ENCODE measurements around the gene RMDN3.

The RMDN3 gene

GRCh38 chr15:40787991-40788390, 32.9 kb upstream of the RMDN3 start:
- H3K27me3 ChIP-seq (ENCODE audit: control insufficient read depth in 1 of 2, insufficient read depth in 2 of 2, low read length in 2 of 2) = no peaks in the 10 kb centered on the region
- no peaks in the 10 kb centered on the region for H3K9me3 ChIP-seq (ENCODE audit: low read length)
- H3K36me3 ChIP-seq (ENCODE audit: insufficient read depth, low read length) = no peaks in the 10 kb centered on the region
- no peak overlapping the region for H3K27ac ChIP-seq (ENCODE audit: low read depth, low read length)
- peaks cover 9% of the 10 kb centered on the region for H3K4me1 ChIP-seq (ENCODE audit: insufficient read depth, low read length)
- no peak overlapping the region for H3K4me3 ChIP-seq (ENCODE audit: low read depth in 1 of 2, low read length in 2 of 2)
- no peak overlapping the region for H3K9ac ChIP-seq (ENCODE audit: low read length)

DNA sequence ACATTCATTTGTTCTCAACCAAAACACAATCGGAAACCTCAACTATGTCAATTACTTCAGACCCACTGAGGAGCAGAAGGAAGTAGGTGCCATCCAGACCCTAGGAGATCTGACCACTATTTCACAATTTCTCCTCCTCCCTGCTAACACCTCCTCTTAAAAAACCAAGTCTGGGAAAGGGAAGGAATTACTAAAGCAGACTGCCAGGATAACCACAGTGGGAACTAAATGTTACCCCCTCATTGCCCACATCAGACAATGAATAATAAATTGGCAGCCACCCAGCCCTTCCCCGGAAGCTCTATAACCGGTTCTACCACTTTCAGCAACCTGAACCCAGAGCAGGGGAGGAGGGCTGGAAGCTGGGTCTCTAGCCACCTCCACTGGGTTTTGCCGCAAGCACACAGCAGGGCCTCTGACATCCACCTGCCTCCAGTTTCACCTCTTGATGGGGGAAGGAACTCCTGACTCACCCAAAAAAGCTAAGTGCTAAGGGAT, 32.3 kb upstream of the RMDN3 start:
- Histone ChIP-seq H3K27me3 (ENCODE audit: control insufficient read depth in 1 of 2, insufficient read depth in 2 of 2, low read length in 2 of 2) (no peaks in the 10 kb centered on the region), H3K9me3 (ENCODE audit: low read length) (no peaks in the 10 kb centered on the region), H3K9ac (ENCODE audit: low read length) (no peak overlapping the region), H3K4me1 (ENCODE audit: insufficient read depth, low read length) (peaks cover 9% of the 10 kb centered on the region), H3K36me3 (ENCODE audit: insufficient read depth, low read length) (no peaks in the 10 kb centered on the region), H3K4me3 (ENCODE audit: low read depth in 1 of 2, low read length in 2 of 2) (no peak overlapping the region), H3K27ac (ENCODE audit: low read depth, low read length) (no peak overlapping the region)

GRCh38 chr15:40785814-40786213, 30.8 kb upstream of the RMDN3 start:
- H3K27me3 ChIP-seq (ENCODE audit: control insufficient read depth in 1 of 2, insufficient read depth in 2 of 2, low read length in 2 of 2) = no peaks in the 10 kb centered on the region
- no peak overlapping the region for H3K9ac ChIP-seq (ENCODE audit: low read length)
- no peak overlapping the region for H3K27ac ChIP-seq (ENCODE audit: low read depth, low read length)
- H3K4me1 ChIP-seq (ENCODE audit: insufficient read depth, low read length) = peaks cover 9% of the 10 kb centered on the region
- no peak overlapping the region for H3K4me3 ChIP-seq (ENCODE audit: low read depth in 1 of 2, low read length in 2 of 2)
- no peaks in the 10 kb centered on the region for H3K36me3 ChIP-seq (ENCODE audit: insufficient read depth, low read length)
- no peaks in the 10 kb centered on the region for H3K9me3 ChIP-seq (ENCODE audit: low read length)

DNA sequence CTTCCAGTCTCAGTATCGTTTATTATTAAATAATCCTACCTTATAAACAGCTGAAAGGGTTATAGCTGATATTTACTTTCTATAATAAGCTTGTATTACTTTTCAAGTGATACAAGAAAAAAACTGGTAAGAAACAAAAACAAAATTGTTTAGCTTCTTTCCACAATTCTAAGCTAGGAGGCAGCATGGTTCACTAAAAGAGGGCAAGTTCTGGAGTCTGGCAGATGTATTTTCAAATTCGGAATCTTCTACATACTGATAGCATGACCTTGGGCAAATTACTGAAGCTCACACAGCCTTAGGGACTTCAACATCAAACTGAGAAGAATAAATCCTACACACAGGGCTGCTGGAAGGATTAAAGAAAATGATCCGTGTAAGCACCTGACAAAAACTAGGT, 30.1 kb upstream of the RMDN3 start:
- Histone ChIP-seq H3K9ac (ENCODE audit: low read length) (no peak overlapping the region), H3K27me3 (ENCODE audit: control insufficient read depth in 1 of 2, insufficient read depth in 2 of 2, low read length in 2 of 2) (no peaks in the 10 kb centered on the region), H3K9me3 (ENCODE audit: low read length) (no peaks in the 10 kb centered on the region), H3K36me3 (ENCODE audit: insufficient read depth, low read length) (no peaks in the 10 kb centered on the region), H3K27ac (ENCODE audit: low read depth, low read length) (no peak overlapping the region), H3K4me1 (ENCODE audit: insufficient read depth, low read length) (peaks cover 9% of the 10 kb centered on the region), H3K4me3 (ENCODE audit: low read depth in 1 of 2, low read length in 2 of 2) (no peak overlapping the region)

DNA sequence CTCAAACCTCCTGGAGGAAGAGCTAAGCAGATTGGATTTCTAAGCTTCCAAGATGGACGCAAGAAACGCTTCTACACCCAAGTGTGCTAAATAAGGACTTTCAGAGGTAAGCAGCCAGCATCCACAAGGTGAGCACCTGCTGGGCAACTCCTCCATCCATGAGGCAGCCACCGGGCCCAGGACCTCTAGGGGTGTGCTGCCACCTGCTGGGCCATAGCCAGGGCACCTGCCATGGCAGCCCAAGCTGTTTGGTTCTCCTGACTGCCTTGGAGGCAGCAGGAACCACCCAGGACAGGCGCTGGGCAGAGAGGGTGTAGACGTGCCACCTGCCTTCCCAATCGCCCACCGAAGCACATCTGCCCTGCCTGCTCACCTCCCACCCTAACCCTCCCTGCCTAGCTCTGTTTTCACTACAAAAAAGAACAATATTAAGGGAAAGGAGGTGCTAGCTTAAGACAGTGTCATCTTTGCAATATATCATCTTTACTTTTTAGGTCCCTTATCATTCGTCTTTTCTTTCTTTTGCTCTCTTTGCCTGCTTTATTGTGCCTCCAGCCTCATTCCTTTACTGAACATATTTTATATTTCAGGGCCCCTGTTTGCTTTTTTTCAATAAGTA, 27.7 kb upstream of the RMDN3 start:
- Histone ChIP-seq H3K9ac (ENCODE audit: low read length) (no peak overlapping the region), H3K9me3 (ENCODE audit: low read length) (no peaks in the 10 kb centered on the region), H3K36me3 (ENCODE audit: insufficient read depth, low read length) (peaks cover 16% of the 10 kb centered on the region), H3K4me1 (ENCODE audit: insufficient read depth, low read length) (peaks cover 9% of the 10 kb centered on the region), H3K27ac (ENCODE audit: low read depth, low read length) (no peak overlapping the region), H3K27me3 (ENCODE audit: control insufficient read depth in 1 of 2, insufficient read depth in 2 of 2, low read length in 2 of 2) (no peaks in the 10 kb centered on the region), H3K4me3 (ENCODE audit: low read depth in 1 of 2, low read length in 2 of 2) (no peak overlapping the region)

- no peaks in the 10 kb centered on the region for H3K4me1 ChIP-seq (ENCODE audit: insufficient read depth, low read length)
- H3K9me3 ChIP-seq (ENCODE audit: low read length) = no peaks in the 10 kb centered on the region
- no peak overlapping the region for H3K4me3 ChIP-seq (ENCODE audit: low read depth in 1 of 2, low read length in 2 of 2)
- no peak overlapping the region for H3K27ac ChIP-seq (ENCODE audit: low read depth, low read length)
- H3K9ac ChIP-seq (ENCODE audit: low read length) = no peak overlapping the region
- H3K27me3 ChIP-seq (ENCODE audit: control insufficient read depth in 1 of 2, insufficient read depth in 2 of 2, low read length in 2 of 2) = no peaks in the 10 kb centered on the region
- H3K36me3 ChIP-seq (ENCODE audit: insufficient read depth, low read length) = peaks cover 73% of the 10 kb centered on the region
Measured at GRCh38 chr15:40776537-40777141, 21.6 kb upstream of the RMDN3 start.

DNA sequence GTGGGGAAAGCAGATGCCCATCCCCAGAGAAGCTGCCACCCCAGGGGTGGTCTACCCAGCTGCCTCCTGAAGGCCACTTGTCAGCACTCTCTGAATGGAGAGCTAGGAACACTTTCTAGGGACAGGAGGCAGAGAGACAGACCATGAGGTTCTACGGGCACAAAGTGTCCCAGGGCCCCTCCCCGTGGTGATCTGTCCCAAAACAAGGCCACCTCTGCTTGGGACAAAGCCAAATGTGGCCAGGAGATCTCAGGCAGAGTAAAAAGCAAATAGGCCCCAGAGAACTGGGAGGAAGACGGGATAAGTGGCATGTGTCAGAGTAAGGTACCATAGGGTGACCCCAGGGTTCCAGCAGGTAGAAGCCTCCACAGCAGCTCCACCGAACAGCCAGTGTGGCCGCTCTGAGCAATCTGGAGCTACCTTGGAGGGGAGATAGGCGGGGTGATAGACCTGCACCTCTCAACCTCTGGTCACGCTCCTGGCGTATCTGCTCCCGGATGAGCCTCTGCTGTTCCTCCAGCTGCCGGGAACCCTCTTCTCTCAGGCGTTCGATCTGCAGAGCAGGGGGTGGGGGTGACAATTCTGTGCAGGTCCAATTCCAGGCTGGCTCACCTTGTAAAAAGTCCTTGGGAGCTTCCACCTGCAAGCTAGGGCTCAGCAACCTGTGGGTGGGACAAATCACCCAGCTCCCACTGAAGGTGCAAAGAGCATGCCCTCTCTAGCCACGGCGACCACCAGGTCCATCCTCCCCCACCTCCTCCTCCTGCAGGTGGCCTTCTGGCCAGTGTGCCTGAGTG, 20.9 kb upstream of the RMDN3 start:
- no peaks in the 10 kb centered on the region for H3K4me1 ChIP-seq (ENCODE audit: insufficient read depth, low read length)
- H3K27ac ChIP-seq (ENCODE audit: low read depth, low read length) = no peak overlapping the region
- no peaks in the 10 kb centered on the region for H3K9me3 ChIP-seq (ENCODE audit: low read length)
- no peak overlapping the region for H3K9ac ChIP-seq (ENCODE audit: low read length)
- H3K36me3 ChIP-seq (ENCODE audit: insufficient read depth, low read length) = peaks cover 77% of the 10 kb centered on the region
- no peak overlapping the region for H3K4me3 ChIP-seq (ENCODE audit: low read depth in 1 of 2, low read length in 2 of 2)
- no peaks in the 10 kb centered on the region for H3K27me3 ChIP-seq (ENCODE audit: control insufficient read depth in 1 of 2, insufficient read depth in 2 of 2, low read length in 2 of 2)

GRCh38 chr15:40775007-40775406, 20.0 kb upstream of the RMDN3 start:
- Histone ChIP-seq H3K4me1 (ENCODE audit: insufficient read depth, low read length) (no peaks in the 10 kb centered on the region), H3K4me3 (ENCODE audit: low read depth in 1 of 2, low read length in 2 of 2) (no peak overlapping the region), H3K36me3 (ENCODE audit: insufficient read depth, low read length) (peaks cover 77% of the 10 kb centered on the region), H3K9ac (ENCODE audit: low read length) (no peak overlapping the region), H3K27me3 (ENCODE audit: control insufficient read depth in 1 of 2, insufficient read depth in 2 of 2, low read length in 2 of 2) (no peaks in the 10 kb centered on the region), H3K9me3 (ENCODE audit: low read length) (no peaks in the 10 kb centered on the region), H3K27ac (ENCODE audit: low read depth, low read length) (no peak overlapping the region)

GRCh38 chr15:40773902-40774301, 18.8 kb upstream of the RMDN3 start:
- H3K4me3 ChIP-seq (ENCODE audit: low read depth in 1 of 2, low read length in 2 of 2) = no peak overlapping the region
- peaks cover 73% of the 10 kb centered on the region for H3K36me3 ChIP-seq (ENCODE audit: insufficient read depth, low read length)
- no peaks in the 10 kb centered on the region for H3K9me3 ChIP-seq (ENCODE audit: low read length)
- H3K27me3 ChIP-seq (ENCODE audit: control insufficient read depth in 1 of 2, insufficient read depth in 2 of 2, low read length in 2 of 2) = no peaks in the 10 kb centered on the region
- no peak overlapping the region for H3K27ac ChIP-seq (ENCODE audit: low read depth, low read length)
- H3K9ac ChIP-seq (ENCODE audit: low read length) = no peak overlapping the region
- peaks cover 4% of the 10 kb centered on the region for H3K4me1 ChIP-seq (ENCODE audit: insufficient read depth, low read length)

GRCh38 chr15:40773496-40773895, 18.4 kb upstream of the RMDN3 start:
- no peak overlapping the region for H3K27ac ChIP-seq (ENCODE audit: low read depth, low read length)
- peaks cover 4% of the 10 kb centered on the region for H3K4me1 ChIP-seq (ENCODE audit: insufficient read depth, low read length)
- H3K27me3 ChIP-seq (ENCODE audit: control insufficient read depth in 1 of 2, insufficient read depth in 2 of 2, low read length in 2 of 2) = no peaks in the 10 kb centered on the region
- no peak overlapping the region for H3K9ac ChIP-seq (ENCODE audit: low read length)
- no peaks in the 10 kb centered on the region for H3K9me3 ChIP-seq (ENCODE audit: low read length)
- H3K4me3 ChIP-seq (ENCODE audit: low read depth in 1 of 2, low read length in 2 of 2) = no peak overlapping the region
- peaks cover 68% of the 10 kb centered on the region for H3K36me3 ChIP-seq (ENCODE audit: insufficient read depth, low read length)

DNA sequence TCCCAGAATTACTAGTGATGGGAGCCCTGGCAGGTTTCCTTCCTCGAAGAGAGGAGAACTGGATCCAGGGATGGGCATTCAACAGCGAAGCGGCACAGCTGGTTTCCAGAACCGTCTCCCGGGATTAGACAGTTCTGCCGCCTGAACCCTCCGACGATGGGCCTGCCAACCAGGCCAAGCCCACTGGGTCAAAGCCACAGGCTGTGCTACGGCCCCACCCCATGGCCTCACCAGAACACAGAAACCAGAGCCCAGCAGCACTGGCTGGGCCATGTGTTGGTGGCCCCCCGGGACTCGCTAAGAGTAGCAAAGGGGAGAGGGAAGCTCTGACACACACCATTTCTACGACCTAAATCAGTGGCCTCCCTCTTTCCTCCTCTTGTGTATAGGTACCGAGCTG, 17.0 kb upstream of the RMDN3 start:
- Histone ChIP-seq H3K27me3 (ENCODE audit: control insufficient read depth in 1 of 2, insufficient read depth in 2 of 2, low read length in 2 of 2) (no peaks in the 10 kb centered on the region), H3K9me3 (ENCODE audit: low read length) (no peaks in the 10 kb centered on the region), H3K27ac (ENCODE audit: low read depth, low read length) (no peak overlapping the region), H3K4me3 (ENCODE audit: low read depth in 1 of 2, low read length in 2 of 2) (no peak overlapping the region), H3K36me3 (ENCODE audit: insufficient read depth, low read length) (peaks cover 54% of the 10 kb centered on the region), H3K4me1 (ENCODE audit: insufficient read depth, low read length) (peaks cover 4% of the 10 kb centered on the region), H3K9ac (ENCODE audit: low read length) (no peak overlapping the region)
